GM19463 (cell line): ENCODE measurements around the gene ST8SIA4.

Experiments used
- ATAC-seq: cut with Tn5 transposase; IDR thresholded peaks from one replicate; pipeline ENCODE4 v1.9.1; 2021; ENCODE audit warnings: mild to moderate bottlenecking, moderate library complexity; ENCODE audit not compliant: unreplicated experiment

ST8SIA4 gene

GRCh38 chr5:100872408-100873190 lies 30.5 kb downstream of the ST8SIA4 start:
- peak; percentile 76 for ATAC-seq

DNA sequence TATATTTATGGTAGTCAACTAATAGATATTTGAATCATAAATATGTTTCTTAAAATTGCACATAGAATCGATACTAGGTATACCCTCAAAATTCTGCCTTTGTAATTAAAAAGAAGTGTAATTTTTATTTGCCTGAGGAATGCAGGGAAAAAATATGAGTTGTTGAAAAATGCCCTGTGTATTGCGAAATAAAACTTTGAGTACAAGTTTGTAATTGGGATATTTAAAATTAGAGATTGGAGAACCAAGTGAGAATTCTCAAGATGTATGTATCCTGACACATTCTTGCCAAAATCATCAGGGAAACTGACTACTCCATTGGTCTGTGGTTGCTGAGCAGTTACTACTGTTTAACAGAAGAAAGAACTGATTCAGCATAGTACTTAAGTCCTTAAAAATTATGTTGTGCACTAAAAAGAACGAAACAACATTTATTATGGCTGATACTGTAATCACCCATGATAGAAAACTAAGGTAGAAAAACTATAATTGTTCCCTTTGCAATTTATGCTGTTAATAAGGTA lies 36.0 kb downstream of the ST8SIA4 start:
- no peak for ATAC-seq

GRCh38 chr5:100864931-100865330 lies 38.2 kb downstream of the ST8SIA4 start:
- no peak for ATAC-seq

DNA sequence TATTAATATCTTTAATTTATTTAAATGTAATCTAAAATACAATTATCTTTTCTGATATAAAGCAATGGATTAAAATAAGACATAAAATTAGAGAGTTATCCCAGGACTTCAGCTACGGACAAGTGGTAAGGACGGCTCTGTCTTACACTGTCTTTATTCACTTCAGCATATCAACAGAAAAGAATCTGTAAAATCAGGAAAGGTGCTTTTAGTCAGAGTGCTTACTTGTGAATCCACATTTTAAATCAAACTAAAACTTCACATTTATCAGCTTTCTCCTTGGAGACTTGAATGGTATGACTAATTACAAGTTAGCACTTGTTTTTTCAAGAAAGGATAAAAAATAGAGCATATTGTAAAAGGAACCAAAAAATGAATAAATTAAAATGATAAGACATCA lies 39.3 kb downstream of the ST8SIA4 start:
- no peak for ATAC-seq

GRCh38 chr5:100861148-100861547 lies 41.9 kb downstream of the ST8SIA4 start:
- ATAC-seq = peak; percentile 24

DNA sequence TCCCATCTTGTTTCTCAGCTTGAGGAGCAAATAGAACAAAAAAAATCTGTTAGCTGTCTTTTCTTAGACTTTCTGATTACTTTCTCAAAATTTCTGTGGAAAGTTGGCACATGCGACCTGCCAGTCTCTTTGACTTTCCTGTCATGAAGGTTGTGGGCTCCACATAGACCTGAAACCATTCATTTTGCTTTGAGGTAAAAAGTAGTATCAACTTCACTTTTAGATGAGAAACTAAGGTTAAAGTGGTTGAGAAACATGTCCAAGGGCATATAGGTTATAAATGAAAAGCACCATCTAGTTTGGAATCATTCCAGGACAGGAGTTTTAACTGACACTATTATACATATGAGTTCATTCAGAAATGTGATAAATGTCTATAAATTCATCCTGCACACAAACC lies 42.7 kb downstream of the ST8SIA4 start:
- peak; percentile 65 for ATAC-seq

- no peak for ATAC-seq
Measured at GRCh38 chr5:100858987-100859545, 44.0 kb downstream of the ST8SIA4 start.

DNA sequence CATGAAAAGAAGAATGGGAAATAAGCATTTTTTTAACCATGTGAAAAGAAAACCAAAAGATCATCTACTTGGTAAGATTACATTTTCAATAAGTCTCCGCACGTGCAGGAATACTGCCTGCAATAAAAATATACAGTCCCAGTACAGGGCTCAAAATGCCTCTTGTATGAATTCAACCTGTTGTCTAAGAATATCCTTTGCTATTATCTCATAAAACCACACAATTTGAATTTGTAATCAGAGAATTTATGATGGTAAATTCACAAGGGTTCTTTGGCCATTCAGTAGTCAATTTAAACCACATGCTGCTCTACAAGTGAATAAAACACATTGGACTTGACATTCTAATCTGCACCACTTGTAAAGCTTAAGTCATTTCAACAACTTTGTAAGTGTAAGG lies 46.6 kb downstream of the ST8SIA4 start:
- ATAC-seq = no peak

DNA sequence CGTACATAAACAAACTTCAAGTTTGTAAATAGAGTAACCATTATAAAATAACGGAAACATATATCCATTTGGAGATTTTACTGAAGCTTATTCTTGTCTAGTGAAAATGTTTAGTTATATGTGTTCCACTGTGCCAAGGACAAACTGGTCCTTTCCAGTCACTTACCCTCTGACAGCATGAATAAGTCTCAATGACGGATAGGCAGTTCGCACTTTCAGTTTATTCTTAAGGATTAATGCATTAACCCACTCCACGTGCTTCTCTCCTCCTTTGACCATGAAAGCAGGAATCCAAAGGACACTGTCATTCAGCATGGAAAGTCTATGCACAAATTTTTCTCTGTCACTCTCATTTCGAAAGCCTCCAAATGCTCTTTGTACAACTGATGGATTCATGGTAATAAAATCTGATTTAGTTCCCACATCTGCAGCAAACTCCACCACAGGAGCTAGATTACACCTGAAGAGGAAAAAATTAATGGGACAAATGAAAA lies 47.1 kb downstream of the ST8SIA4 start:
- no peak for ATAC-seq

- ATAC-seq = no peak
Measured at GRCh38 chr5:100855295-100855694, 47.8 kb downstream of the ST8SIA4 start.

DNA sequence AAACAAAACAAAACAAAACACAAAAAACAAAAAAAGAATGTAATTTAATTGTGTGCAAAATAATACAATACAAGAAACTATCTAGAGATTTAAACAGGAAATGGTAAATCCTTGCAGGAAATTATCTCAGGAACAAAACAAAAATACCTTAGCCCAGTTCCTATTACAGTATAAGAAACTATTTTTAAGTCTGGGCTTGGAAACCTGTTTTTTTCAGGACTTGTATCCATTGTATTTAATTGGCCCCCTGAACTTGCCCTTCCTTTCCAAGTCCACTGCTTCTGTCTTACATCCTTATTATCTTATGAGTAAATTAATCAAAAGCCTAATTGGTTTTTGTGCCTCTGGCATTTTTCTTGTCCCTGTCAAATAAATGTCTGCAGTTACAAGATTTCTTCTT lies 48.5 kb downstream of the ST8SIA4 start:
- ATAC-seq = no peak

- ATAC-seq = no peak
Measured at GRCh38 chr5:100853582-100853981, 49.5 kb downstream of the ST8SIA4 start.

DNA sequence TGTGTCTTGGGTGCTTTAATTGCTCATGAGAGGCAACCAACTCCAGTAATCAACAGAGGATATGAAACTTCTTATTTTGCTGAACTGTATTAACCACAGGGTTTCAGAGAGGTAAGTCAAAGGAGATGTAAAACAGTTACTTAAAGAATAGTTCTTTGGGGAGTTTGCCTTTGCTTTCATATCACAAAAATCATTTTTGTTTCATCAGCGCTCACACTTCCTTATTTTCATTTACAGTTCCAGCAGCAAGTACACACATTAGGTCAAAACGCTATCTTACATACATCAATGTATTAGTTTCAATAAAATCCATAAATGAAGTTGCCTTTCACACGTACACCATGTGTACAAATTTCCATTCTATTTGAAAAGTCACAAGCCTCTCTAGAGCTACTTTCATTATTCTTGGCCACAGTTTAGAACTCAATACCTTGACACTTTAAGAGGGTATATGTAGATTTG lies 50.1 kb downstream of the ST8SIA4 start:
- ATAC-seq = peak; percentile 94

DNA sequence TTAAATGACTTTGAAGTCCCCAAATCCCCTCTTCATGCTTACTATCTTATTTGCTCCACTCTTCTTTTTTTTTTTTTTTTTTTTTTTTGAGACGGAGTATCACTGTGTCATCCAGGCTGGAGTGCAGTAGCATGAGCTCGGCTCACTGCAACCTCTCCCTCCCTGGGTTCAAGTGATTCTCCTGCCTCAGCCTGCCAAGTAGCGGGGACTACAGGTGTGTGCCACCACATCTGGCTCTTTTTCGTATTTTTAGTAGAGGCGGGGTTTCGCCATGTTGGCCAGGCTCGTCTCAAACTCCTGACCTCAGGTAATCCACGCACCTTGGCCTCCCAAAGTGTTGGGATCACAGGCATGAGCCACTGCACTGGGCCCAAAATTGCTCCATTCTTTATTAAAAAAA lies 51.0 kb downstream of the ST8SIA4 start:
- ATAC-seq = no peak

DNA sequence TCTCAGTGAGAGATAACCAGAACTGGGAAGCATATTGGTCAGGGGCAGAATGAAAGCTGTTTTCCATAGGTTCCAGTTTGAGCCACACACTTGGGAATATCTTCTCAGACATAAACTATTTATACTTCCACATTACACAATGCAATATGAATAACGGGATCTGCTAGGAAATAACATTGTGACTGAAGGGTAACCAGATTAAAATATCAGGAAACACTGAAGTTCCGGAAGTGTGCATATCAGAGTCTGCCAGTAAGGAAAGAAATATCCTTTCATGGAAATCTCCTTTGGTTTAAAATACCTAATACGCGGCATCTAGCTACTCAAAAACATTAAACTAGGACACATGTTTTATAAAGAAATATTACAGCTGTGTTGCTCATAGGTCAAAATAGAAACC lies 56.3 kb downstream of the ST8SIA4 start:
- ATAC-seq = no peak

DNA sequence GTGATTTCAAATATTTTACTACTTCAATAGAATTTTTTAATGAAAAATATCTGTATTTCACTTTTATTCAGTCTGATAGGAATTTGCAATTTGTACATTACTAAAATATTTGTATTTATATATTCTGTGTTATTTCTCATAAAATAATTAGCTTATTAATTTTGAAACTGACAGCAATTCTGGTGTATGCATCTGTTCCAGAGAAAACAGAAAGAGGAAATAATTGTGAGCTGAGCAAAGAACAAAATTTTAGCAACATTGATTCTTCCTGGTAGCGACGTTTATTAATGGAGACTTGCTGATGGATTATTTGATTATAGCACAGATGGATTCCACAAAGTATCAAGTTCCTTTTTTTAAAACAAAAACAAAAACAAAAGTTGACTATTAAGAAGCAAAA lies 61.0 kb downstream of the ST8SIA4 start:
- ATAC-seq = no peak

DNA sequence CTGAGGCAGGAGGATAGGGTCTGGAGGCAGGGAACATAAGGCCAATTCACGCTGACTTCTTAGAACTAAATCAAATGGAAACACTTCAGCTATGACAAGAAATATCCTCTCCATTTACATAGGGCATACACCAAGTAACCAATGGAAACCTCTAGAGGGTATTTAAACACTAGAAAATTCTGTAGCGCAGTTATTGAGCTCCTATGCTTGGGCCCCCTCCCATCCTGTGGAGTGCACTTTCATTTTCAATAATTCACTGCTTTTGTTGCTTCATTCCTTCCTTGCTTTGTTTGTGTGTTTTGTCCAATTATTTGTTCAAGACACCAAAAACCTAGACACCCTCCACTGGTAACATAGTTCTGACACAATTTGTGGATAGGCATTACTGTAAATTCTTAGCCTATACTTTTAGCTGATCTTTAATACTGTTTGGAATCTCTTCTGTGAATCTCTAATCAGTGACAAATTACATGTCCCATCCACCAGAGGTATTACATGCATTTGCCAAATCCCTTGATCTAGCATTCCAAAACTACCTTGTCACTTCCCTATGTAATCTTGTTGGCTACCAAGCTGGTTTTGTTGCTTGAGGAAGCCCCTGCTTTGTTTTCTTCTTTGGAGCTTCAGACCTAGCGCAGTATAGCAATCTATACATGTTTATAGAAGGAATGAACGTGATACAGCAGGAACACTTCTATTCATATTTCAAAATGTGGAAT lies 61.6 kb downstream of the ST8SIA4 start:
- ATAC-seq = no peak

DNA sequence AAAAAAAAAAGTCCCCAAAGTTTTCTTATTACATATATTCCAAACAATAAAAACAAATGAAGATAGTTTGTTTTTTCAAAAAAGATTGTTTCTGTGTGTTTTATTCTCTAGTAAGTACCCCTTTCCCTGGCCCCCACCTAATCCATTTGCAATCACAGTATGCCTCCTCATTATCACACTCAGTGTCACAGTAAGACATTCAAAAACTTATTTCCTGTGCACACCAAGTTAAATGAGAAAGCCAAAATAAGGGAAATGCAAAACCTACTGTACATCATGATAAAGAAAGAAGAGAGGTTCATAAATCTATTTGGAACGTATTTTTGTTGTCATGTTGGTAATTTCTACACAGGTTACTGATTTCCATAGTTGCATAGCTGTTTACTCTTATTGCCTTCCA lies 62.3 kb downstream of the ST8SIA4 start:
- no peak for ATAC-seq

DNA sequence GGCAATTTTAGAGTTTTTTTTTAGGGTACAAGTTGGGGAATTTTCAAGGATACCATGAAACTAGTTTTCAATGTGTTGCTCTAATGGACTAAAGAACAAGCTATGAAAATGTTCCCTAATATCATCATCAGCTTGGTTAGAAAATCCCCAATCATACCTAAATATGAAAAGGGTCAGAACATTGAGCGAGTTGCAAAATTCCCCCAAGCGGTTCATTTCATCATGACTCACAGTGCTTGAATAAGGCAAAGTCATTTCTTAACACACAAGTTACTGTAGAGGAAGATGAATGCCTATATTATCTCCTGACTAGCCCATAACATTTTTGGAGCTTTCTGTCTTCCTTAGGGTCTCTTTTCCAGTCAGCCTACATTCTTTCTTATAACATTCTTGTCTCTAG lies 62.7 kb downstream of the ST8SIA4 start:
- peak; percentile 84 for ATAC-seq

DNA sequence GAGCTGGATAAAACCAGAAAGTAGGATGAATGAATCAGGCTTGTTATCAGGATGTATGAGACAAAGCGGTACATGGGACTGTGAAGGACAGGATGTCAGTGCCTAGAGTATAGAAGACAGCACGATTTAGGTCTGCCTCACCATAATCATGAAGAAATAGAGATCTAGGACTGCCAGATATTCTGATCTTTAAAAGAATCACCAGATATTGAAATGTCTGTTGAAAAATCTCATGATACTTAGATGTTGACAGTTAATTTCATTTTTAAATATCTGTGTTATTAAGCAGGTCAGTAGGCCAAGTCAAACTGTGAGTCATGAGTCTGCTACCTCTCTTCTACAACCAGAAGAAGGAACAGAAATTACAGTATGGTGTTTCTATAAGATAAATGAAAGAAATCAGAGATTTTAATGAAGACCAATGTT lies 65.0 kb downstream of the ST8SIA4 start:
- ATAC-seq = no peak

DNA sequence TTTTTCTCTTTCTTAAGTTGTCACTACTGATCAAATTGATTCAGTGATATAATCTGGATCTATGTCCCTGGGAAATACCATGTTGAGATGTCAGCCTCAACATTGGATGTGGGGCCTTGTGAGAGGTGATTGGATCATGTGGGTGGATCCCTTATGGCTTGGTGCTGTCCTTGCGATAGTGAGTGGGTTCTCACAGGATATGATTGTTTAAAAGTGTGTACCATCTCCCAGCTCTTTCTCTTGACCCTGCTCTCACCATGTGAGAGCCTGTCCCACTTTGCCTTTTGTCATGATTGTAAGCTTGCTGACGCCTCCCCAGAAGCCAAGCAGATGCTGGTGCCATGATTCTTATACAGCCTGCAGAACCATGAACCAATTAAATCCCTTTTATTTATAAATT lies 68.6 kb downstream of the ST8SIA4 start:
- no peak for ATAC-seq
